Hepatocyte (in vitro differentiated cells): Measurements from ENCODE around the gene THUMPD2.

Experiments
- EZH2 ChIP-seq: fragments of 200-600 bp; sonication (generic); IDR thresholded peaks from 2 replicates; pipeline ENCODE4 v1.6.1; 2016; ENCODE audit warnings: antibody characterized with exemption, mild to moderate bottlenecking, borderline replicate concordance
- TF ChIP-seq, protein P1 (sequence below): fragments of 200-600 bp; sonication (generic); IDR thresholded peaks from 2 replicates; pipeline ENCODE4 v1.5.1; 2016; ENCODE audit warnings: antibody characterized with exemption, mild to moderate bottlenecking; ENCODE audit not compliant: poor library complexity

DNA sequence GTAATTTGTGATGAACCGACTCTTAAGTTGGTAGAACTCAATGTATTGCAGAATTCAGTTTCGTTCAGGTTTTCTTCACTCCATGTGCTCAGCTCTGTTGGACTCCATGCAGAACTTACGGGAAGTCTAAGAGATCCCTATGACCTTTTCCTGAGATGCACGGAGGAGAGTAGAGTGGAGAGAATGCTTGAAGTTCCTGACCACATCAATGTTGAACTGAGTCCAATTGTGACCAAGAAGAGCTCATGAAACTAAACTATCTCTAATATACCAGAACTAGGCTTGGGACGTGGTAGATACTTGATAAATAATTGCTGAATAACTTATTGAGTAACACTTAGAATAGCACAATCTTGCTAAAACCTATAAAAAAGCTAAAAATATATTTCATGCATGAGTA lies 66.1 kb downstream of the THUMPD2 start:
- TF ChIP-seq, protein P1, sequence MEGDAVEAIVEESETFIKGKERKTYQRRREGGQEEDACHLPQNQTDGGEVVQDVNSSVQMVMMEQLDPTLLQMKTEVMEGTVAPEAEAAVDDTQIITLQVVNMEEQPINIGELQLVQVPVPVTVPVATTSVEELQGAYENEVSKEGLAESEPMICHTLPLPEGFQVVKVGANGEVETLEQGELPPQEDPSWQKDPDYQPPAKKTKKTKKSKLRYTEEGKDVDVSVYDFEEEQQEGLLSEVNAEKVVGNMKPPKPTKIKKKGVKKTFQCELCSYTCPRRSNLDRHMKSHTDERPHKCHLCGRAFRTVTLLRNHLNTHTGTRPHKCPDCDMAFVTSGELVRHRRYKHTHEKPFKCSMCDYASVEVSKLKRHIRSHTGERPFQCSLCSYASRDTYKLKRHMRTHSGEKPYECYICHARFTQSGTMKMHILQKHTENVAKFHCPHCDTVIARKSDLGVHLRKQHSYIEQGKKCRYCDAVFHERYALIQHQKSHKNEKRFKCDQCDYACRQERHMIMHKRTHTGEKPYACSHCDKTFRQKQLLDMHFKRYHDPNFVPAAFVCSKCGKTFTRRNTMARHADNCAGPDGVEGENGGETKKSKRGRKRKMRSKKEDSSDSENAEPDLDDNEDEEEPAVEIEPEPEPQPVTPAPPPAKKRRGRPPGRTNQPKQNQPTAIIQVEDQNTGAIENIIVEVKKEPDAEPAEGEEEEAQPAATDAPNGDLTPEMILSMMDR: no peak
- no peak for TF ChIP-seq EZH2
